Smooth muscle cell (in vitro differentiated cells): ENCODE results near the gene LAT. TPM values are rescaled to one million over a fixed set of nuclear protein-coding genes. Genes with fewer than 3 reads are reported as not detected.

Experiments used
- DNase-seq: peaks from one replicate; lab custom pipeline; 2025; ENCODE audit not compliant: unreplicated experiment; lab: John Stamatoyannopoulos, UW
- H2AFZ ChIP-seq: fragments of 200-600 bp; sonication (generic); 2 replicates; pipeline ENCODE4 v1.6.0; 2016; ENCODE audit warnings: antibody characterized with exemption, low read depth, mild to moderate bottlenecking
- H3F3A ChIP-seq: fragments of 200-600 bp; sonication (generic); 2 replicates; pipeline ENCODE4 v1.6.0; 2017; ENCODE audit warnings: antibody characterized with exemption, low read depth
- H3K27ac ChIP-seq: fragments of 200-600 bp; sonication (generic); 2 replicates; pipeline ENCODE4 v1.5.1; 2016; ENCODE audit warnings: low read depth, mild to moderate bottlenecking
- H3K27me3 ChIP-seq: fragments of 200-600 bp; sonication (generic); 2 replicates; pipeline ENCODE4 v1.6.1; 2016; ENCODE audit warnings: low read depth, mild to moderate bottlenecking
- H3K36me3 ChIP-seq: fragments of 200-600 bp; sonication (generic); 2 replicates; pipeline ENCODE4 v1.5.1; 2016; ENCODE audit warnings: low read depth
- H3K4me1 ChIP-seq: fragments of 200-600 bp; sonication (generic); 2 replicates; pipeline ENCODE4 v1.5.1; 2016; ENCODE audit warnings: low read depth
- H3K4me2 ChIP-seq: fragments of 200-600 bp; sonication (generic); 2 replicates; pipeline ENCODE4 v1.6.0; 2016; ENCODE audit warnings: mild to moderate bottlenecking
- H3K4me3 ChIP-seq: fragments of 200-600 bp; sonication (generic); 2 replicates; pipeline ENCODE4 v1.5.1; 2016; ENCODE audit warnings: mild to moderate bottlenecking
- H3K79me2 ChIP-seq: fragments of 200-600 bp; sonication (generic); 2 replicates; pipeline ENCODE4 v1.6.0; 2016; ENCODE audit warnings: low read depth, mild to moderate bottlenecking
- H3K9ac ChIP-seq: fragments of 200-600 bp; sonication (generic); 2 replicates; pipeline ENCODE4 v1.6.0; 2016; ENCODE audit warnings: low read depth
- H3K9me3 ChIP-seq: fragments of 200-600 bp; sonication (generic); replicated peaks from 2 replicates; pipeline ENCODE4 v1.5.1; 2016; ENCODE audit warnings: low read depth
- H4K20me1 ChIP-seq: fragments of 200-600 bp; sonication (generic); 2 replicates; pipeline ENCODE4 v1.6.0; 2016; ENCODE audit warnings: low read depth
- WGBS: methylation state at CpG from one replicate; pipeline ENCODE4 v1.1.7; 2016; ENCODE audit warnings: low lambda C conversion rate; 5-methylcytosine and 5-hydroxymethylcytosine counted together
- polyA plus RNA-seq: library from polyadenylated mRNA; unstranded; fragments of >200 nt; fragmentation: Nextera tagmentation; extraction: Ambion mirVana; gene quantifications from 2 replicates; pipeline ENCODE4 v1.2.1, GENCODE V29; 2016
- total RNA-seq: library from RNA; depleted of rRNA; stranded (reverse); fragments of >200 nt; gene quantifications from 2 replicates; pipeline ENCODE4 v1.2.3, GENCODE V29; 2014
- TF ChIP-seq, protein P1 (sequence below): fragments of 200-600 bp; sonication (generic); IDR thresholded peaks from 2 replicates; pipeline ENCODE4 v1.5.1; 2017; ENCODE audit warnings: borderline replicate concordance, mild to moderate bottlenecking, antibody characterized with exemption; ENCODE audit not compliant: insufficient read depth, poor library complexity, severe bottlenecking

LAT gene
- total and polyA plus RNA-seq, 2 experiments from 2014 or later = 3.5 to 8.2 TPM

- TF ChIP-seq, protein P1, sequence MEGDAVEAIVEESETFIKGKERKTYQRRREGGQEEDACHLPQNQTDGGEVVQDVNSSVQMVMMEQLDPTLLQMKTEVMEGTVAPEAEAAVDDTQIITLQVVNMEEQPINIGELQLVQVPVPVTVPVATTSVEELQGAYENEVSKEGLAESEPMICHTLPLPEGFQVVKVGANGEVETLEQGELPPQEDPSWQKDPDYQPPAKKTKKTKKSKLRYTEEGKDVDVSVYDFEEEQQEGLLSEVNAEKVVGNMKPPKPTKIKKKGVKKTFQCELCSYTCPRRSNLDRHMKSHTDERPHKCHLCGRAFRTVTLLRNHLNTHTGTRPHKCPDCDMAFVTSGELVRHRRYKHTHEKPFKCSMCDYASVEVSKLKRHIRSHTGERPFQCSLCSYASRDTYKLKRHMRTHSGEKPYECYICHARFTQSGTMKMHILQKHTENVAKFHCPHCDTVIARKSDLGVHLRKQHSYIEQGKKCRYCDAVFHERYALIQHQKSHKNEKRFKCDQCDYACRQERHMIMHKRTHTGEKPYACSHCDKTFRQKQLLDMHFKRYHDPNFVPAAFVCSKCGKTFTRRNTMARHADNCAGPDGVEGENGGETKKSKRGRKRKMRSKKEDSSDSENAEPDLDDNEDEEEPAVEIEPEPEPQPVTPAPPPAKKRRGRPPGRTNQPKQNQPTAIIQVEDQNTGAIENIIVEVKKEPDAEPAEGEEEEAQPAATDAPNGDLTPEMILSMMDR = no peak
- Histone ChIP-seq H3K4me2 (no peak overlapping the region), H2AFZ (no peak overlapping the region), H3K9me3 (no peaks in the 10 kb centered on the region), H3K27me3 (no peaks in the 10 kb centered on the region), H3K79me2 (no peaks in the 10 kb centered on the region), H3K4me3 (no peak overlapping the region), H3K36me3 (peaks cover 3% of the 10 kb centered on the region), H3K9ac (no peak overlapping the region), H3F3A (no peaks in the 10 kb centered on the region), H3K4me1 (no peaks in the 10 kb centered on the region), H3K27ac (no peak overlapping the region), H4K20me1 (no peaks in the 10 kb centered on the region)
- 88% methylated on average over 11 of the region's 11 CpGs for WGBS
- no peak for DNase-seq
These were observed 5.7 kb downstream of the LAT start for GRCh38 chr16:28990375-28991040.

- no peaks in the 10 kb centered on the region for H3K27me3 ChIP-seq
- no peak for DNase-seq
- no peak overlapping the region for H2AFZ ChIP-seq
- no peaks in the 10 kb centered on the region for H3K4me1 ChIP-seq
- H3K9ac ChIP-seq = no peak overlapping the region
- TF ChIP-seq, protein P1 = no peak
- H3K36me3 ChIP-seq = peaks cover 3% of the 10 kb centered on the region
- no peak overlapping the region for H3K4me3 ChIP-seq
- H3K79me2 ChIP-seq = no peaks in the 10 kb centered on the region
- H3F3A ChIP-seq = no peaks in the 10 kb centered on the region
- no peak overlapping the region for H3K4me2 ChIP-seq
- no peaks in the 10 kb centered on the region for H3K9me3 ChIP-seq
- WGBS = 91% methylated on average over 8 of the region's 8 CpGs
- H4K20me1 ChIP-seq = no peaks in the 10 kb centered on the region
- no peak overlapping the region for H3K27ac ChIP-seq
These were observed 6.8 kb downstream of the LAT start for GRCh38 chr16:28991687-28992086.

GRCh38 chr16:28992496-28992895 lies 7.6 kb downstream of the LAT start:
- Histone ChIP-seq H3K36me3 (no peaks in the 10 kb centered on the region), H3K4me3 (no peak overlapping the region), H3F3A (no peaks in the 10 kb centered on the region), H4K20me1 (no peaks in the 10 kb centered on the region), H3K4me1 (no peaks in the 10 kb centered on the region), H3K79me2 (no peaks in the 10 kb centered on the region), H3K27ac (no peak overlapping the region), H2AFZ (no peak overlapping the region), H3K9ac (no peak overlapping the region), H3K4me2 (no peak overlapping the region), H3K9me3 (no peaks in the 10 kb centered on the region), H3K27me3 (no peaks in the 10 kb centered on the region)
- TF ChIP-seq, protein P1 = no peak
- 96% methylated on average over 10 of the region's 10 CpGs for WGBS
- no peak for DNase-seq

- no peaks in the 10 kb centered on the region for H3K36me3 ChIP-seq
- 86% methylated on average over 3 of the region's 3 CpGs for WGBS
These were observed 14.0 kb downstream of the LAT start for GRCh38 chr16:28998837-28999236.

More at GRCh38 chr16:28998837-28999236, 14.0 kb downstream of the LAT start:
- DNase-seq = no peak
- no peaks in the 10 kb centered on the region for H3K27me3 ChIP-seq
- H3K9me3 ChIP-seq = no peaks in the 10 kb centered on the region
- H3K9ac ChIP-seq = no peak overlapping the region
- H3K27ac ChIP-seq = no peak overlapping the region
- H3K79me2 ChIP-seq = no peaks in the 10 kb centered on the region
- no peak overlapping the region for H3K4me2 ChIP-seq
- TF ChIP-seq, protein P1 = no peak
- no peaks in the 10 kb centered on the region for H4K20me1 ChIP-seq
- H3F3A ChIP-seq = no peaks in the 10 kb centered on the region
- H2AFZ ChIP-seq = no peak overlapping the region
- no peak overlapping the region for H3K4me3 ChIP-seq
- H3K4me1 ChIP-seq = no peaks in the 10 kb centered on the region
